HG03460 (cell line): ENCODE results near the gene FGFR2.
"Not testable (repeated sequence)": the region's sequence is repeated elsewhere in the genome, so short reads cannot be mapped to it uniquely, and the experiment has no call there.

Experiments used
- ATAC-seq: cut with Tn5 transposase; IDR thresholded peaks from one replicate; pipeline ENCODE4 v1.9.1; 2021; ENCODE audit not compliant: unreplicated experiment

FGFR2 gene

GRCh38 chr10:121525251-121526134 is 72.8 kb downstream of the FGFR2 start:
- ATAC-seq: no peak

GRCh38 chr10:121524157-121524817 is 74.0 kb downstream of the FGFR2 start:
- ATAC-seq: no peak

- no peak for ATAC-seq
Measured at GRCh38 chr10:121522831-121523230, 75.4 kb downstream of the FGFR2 start.

- ATAC-seq: no peak
Measured at GRCh38 chr10:121521794-121522556, 76.3 kb downstream of the FGFR2 start.

GRCh38 chr10:121520526-121520925 is 77.7 kb downstream of the FGFR2 start:
- not testable (repeated sequence) for ATAC-seq

GRCh38 chr10:121519901-121520493 is 78.2 kb downstream of the FGFR2 start:
- ATAC-seq: no peak

- no peak for ATAC-seq
Measured at GRCh38 chr10:121519411-121519810, 78.8 kb downstream of the FGFR2 start.

- ATAC-seq: no peak
Measured at GRCh38 chr10:121518333-121518732, 79.9 kb downstream of the FGFR2 start.

GRCh38 chr10:121516093-121516865 is 82.0 kb downstream of the FGFR2 start:
- peak; percentile 84 for ATAC-seq

GRCh38 chr10:121514141-121514865 is 83.9 kb downstream of the FGFR2 start:
- no peak for ATAC-seq

GRCh38 chr10:121511943-121512342 is 86.3 kb downstream of the FGFR2 start:
- ATAC-seq: no peak

GRCh38 chr10:121511460-121511859 is 86.8 kb downstream of the FGFR2 start:
- ATAC-seq: no peak

GRCh38 chr10:121510201-121510771 is 88.0 kb downstream of the FGFR2 start:
- ATAC-seq: no peak

GRCh38 chr10:121509796-121510195 is 88.4 kb downstream of the FGFR2 start:
- no peak for ATAC-seq

GRCh38 chr10:121509112-121509511 is 89.1 kb downstream of the FGFR2 start:
- no peak for ATAC-seq

GRCh38 chr10:121503587-121504051 is 94.6 kb downstream of the FGFR2 start:
- ATAC-seq: no peak

- no peak for ATAC-seq
Measured at GRCh38 chr10:121501796-121502195, 96.4 kb downstream of the FGFR2 start.

- ATAC-seq: no peak
Measured at GRCh38 chr10:121500701-121501332, 97.4 kb downstream of the FGFR2 start.
